Kidney epithelial cell (primary cell): ENCODE results near the gene INTS1. TPM values are rescaled to one million over a fixed set of nuclear protein-coding genes. Genes with fewer than 3 reads are reported as not detected.

Source experiments
- DNase-seq: peaks from one replicate; pipeline ENCODE4 v3.0.0-alpha.2; 2010; ENCODE audit warnings: low read depth
- H3K27me3 ChIP-seq: 2 replicates; pipeline ENCODE4 v1.6.0; 2011; ENCODE audit warnings: low read length; ENCODE audit not compliant: control insufficient read depth, insufficient read depth
- H3K36me3 ChIP-seq: 2 replicates; pipeline ENCODE4 v1.5.1; 2011; ENCODE audit warnings: low read length; ENCODE audit not compliant: control insufficient read depth, insufficient read depth
- H3K4me3 ChIP-seq: 2 replicates; pipeline ENCODE4 v1.5.1; 2011; ENCODE audit warnings: low read depth, mild to moderate bottlenecking, control low read depth, low read length
- CTCF ChIP-seq: IDR thresholded peaks from 2 replicates; pipeline ENCODE4 v1.5.1; 2011; ENCODE audit warnings: mild to moderate bottlenecking, moderate library complexity, low read length, control low read depth, inconsistent platforms; ENCODE audit not compliant: insufficient read depth, poor library complexity, severe bottlenecking
- total RNA-seq: library from RNA; depleted of rRNA; stranded (reverse); fragments of >200 nt; gene quantifications from 2 replicates; pipeline ENCODE4 v1.2.3, GENCODE V29; 2015

The INTS1 gene
- total RNA-seq, 1 donor from 2014 or later = 84.3 TPM

- DNase-seq = no peak
- no peaks in the 10 kb centered on the region for H3K27me3 ChIP-seq
- TF ChIP-seq CTCF = no peak
- H3K36me3 ChIP-seq = no peaks in the 10 kb centered on the region
- no peak overlapping the region for H3K4me3 ChIP-seq
Observed at GRCh38 chr7:1511444-1512422, 7.5 kb upstream of the INTS1 start.

- no peak for DNase-seq
- H3K4me3 ChIP-seq = no peak overlapping the region
Observed at GRCh38 chr7:1510780-1511154, 6.6 kb upstream of the INTS1 start.

GRCh38 chr7:1509226-1509625 is 5.0 kb upstream of the INTS1 start:
- Histone ChIP-seq H3K36me3 (no peaks in the 10 kb centered on the region), H3K27me3 (no peaks in the 10 kb centered on the region), H3K4me3 (no peak overlapping the region)
- no peak for DNase-seq
- TF ChIP-seq CTCF = no peak

More at GRCh38 chr7:1510780-1511154, 6.6 kb upstream of the INTS1 start:
- TF ChIP-seq CTCF = no peak
- Histone ChIP-seq H3K27me3 (no peaks in the 10 kb centered on the region), H3K36me3 (no peaks in the 10 kb centered on the region)

GRCh38 chr7:1508277-1508758 is 4.1 kb upstream of the INTS1 start:
- TF ChIP-seq CTCF = no peak
- no peaks in the 10 kb centered on the region for H3K27me3 ChIP-seq
- no peaks in the 10 kb centered on the region for H3K36me3 ChIP-seq
- no peak overlapping the region for H3K4me3 ChIP-seq
- DNase-seq = no peak

- Histone ChIP-seq H3K36me3 (no peaks in the 10 kb centered on the region), H3K4me3 (no peak overlapping the region), H3K27me3 (no peaks in the 10 kb centered on the region)
- TF ChIP-seq CTCF = no peak
- no peak for DNase-seq
Observed at GRCh38 chr7:1505731-1506550, 1.8 kb upstream of the INTS1 start.
